IMR-90 (cell line): ENCODE data around the gene NIPAL1. TPM values are rescaled to one million over a fixed set of nuclear protein-coding genes. Genes with fewer than 3 reads are reported as not detected.

Experiments
- ATAC-seq: fragments of 200-7000 bp; cut with Tn5 transposase; 2 replicates; pipeline ENCODE4 v1.9.1; 2020; ENCODE audit warnings: low read depth, mild to moderate bottlenecking, moderate library complexity
- BruUV-seq: library from RNA; stranded (reverse); fragments of 400-500 nt; replicated peaks from 2 replicates; lab custom pipeline; 2021; lab: Mats Ljungman, UMichigan
- CTCF ChIA-PET: fragments of 300-600 bp; formaldehyde crosslinking; extraction: SDS; loops from one replicate; lab custom pipeline; 2021; ENCODE audit warnings: antibody characterized with exemption; lab: Yijun Ruan, JAX
- POLR2A ChIA-PET: fragments of 300-600 bp; sonication (Branson Sonifier 250); formaldehyde crosslinking; loops from one replicate; lab custom pipeline; 2022; ENCODE audit warnings: antibody characterized with exemption; ENCODE audit not compliant: unreplicated experiment; lab: Charles Lee
- DNase-seq: peaks from one replicate; pipeline ENCODE4 v3.0.0; 2013
- H2AFZ ChIP-seq: replicated peaks from 2 replicates; pipeline ENCODE3; 2013; ENCODE audit warnings: low read length, mild to moderate bottlenecking; ENCODE audit not compliant: poor library complexity
- H2AK5ac ChIP-seq: 2 replicates; pipeline ENCODE4 v1.6.1; 2013; ENCODE audit warnings: low read depth, low read length, inconsistent platforms
- H2AK9ac ChIP-seq: replicated peaks from 2 replicates; pipeline ENCODE3; 2013; ENCODE audit warnings: mild to moderate bottlenecking, low read depth, low read length, moderate library complexity; ENCODE audit not compliant: poor library complexity
- H2BK120ac ChIP-seq: 2 replicates; pipeline ENCODE4 v1.6.1; 2013; ENCODE audit warnings: low read depth, low read length, inconsistent platforms
- H2BK15ac ChIP-seq: 3 replicates; pipeline ENCODE4 v1.6.1; 2013; ENCODE audit warnings: low read depth, low read length, inconsistent platforms
- H2BK20ac ChIP-seq: 2 replicates; pipeline ENCODE4 v1.6.1; 2013; ENCODE audit warnings: low read depth, mild to moderate bottlenecking, inconsistent platforms, low read length, moderate library complexity
- H2BK5ac ChIP-seq: 2 replicates; pipeline ENCODE4 v1.6.1; 2013; ENCODE audit warnings: mild to moderate bottlenecking, low read depth, low read length, inconsistent platforms; ENCODE audit not compliant: poor library complexity, severe bottlenecking
- H3K14ac ChIP-seq: replicated peaks from 2 replicates; pipeline ENCODE4 v1.6.1; 2013; ENCODE audit warnings: low read depth, low read length, inconsistent platforms
- H3K18ac ChIP-seq: 2 replicates; pipeline ENCODE4 v1.6.1; 2013; ENCODE audit warnings: low read depth, low read length, control low read depth
- H3K23ac ChIP-seq: 2 replicates; pipeline ENCODE4 v1.6.1; 2013; ENCODE audit warnings: low read depth, low read length, inconsistent platforms
- H3K27ac ChIP-seq: 2 replicates; pipeline ENCODE4 v1.5.1; 2013; ENCODE audit warnings: mild to moderate bottlenecking, control low read depth, low read length; ENCODE audit not compliant: insufficient read depth
- H3K27me3 ChIP-seq: 2 replicates; pipeline ENCODE4 v1.6.1; 2013; ENCODE audit warnings: low read length; ENCODE audit not compliant: control insufficient read depth, insufficient read depth
- H3K36me3 ChIP-seq: 2 replicates; pipeline ENCODE4 v1.6.1; 2013; ENCODE audit warnings: low read length, mixed read lengths; ENCODE audit not compliant: control insufficient read depth, insufficient read depth
- H3K4ac ChIP-seq: 2 replicates; pipeline ENCODE4 v1.6.1; 2013; ENCODE audit warnings: low read depth, low read length, inconsistent platforms
- H3K4me1 ChIP-seq: 2 replicates; pipeline ENCODE4 v1.6.1; 2013; ENCODE audit warnings: low read length, mixed read lengths; ENCODE audit not compliant: control insufficient read depth, insufficient read depth
- H3K4me2 ChIP-seq: 2 replicates; pipeline ENCODE4 v1.6.1; 2013; ENCODE audit warnings: low read depth, mild to moderate bottlenecking, control low read depth, low read length, moderate library complexity
- H3K4me3 ChIP-seq: 2 replicates; pipeline ENCODE4 v1.5.1; 2013; ENCODE audit warnings: low read depth, mild to moderate bottlenecking, control low read depth, low read length, moderate library complexity; ENCODE audit not compliant: insufficient read depth
- H3K56ac ChIP-seq: 2 replicates; pipeline ENCODE4 v1.6.1; 2013; ENCODE audit warnings: low read length, inconsistent platforms; ENCODE audit not compliant: insufficient read depth; ENCODE audit errors: extremely low read depth
- H3K79me1 ChIP-seq, 2 experiments: 2 replicates each; pipeline ENCODE4 v1.6.1; 2013; ENCODE audit warnings: low read length in 2 of 2, inconsistent platforms in 1 of 2, low read depth in 1 of 2
- H3K9ac ChIP-seq: 2 replicates; pipeline ENCODE4 v1.6.1; 2013; ENCODE audit warnings: low read depth, low read length, control low read depth
- H3K9me1 ChIP-seq: 2 replicates; pipeline ENCODE4 v1.6.1; 2013; ENCODE audit warnings: low read length, inconsistent platforms; ENCODE audit not compliant: insufficient read depth
- H3K9me3 ChIP-seq: 2 replicates; pipeline ENCODE4 v1.6.1; 2013; ENCODE audit warnings: low read length; ENCODE audit not compliant: control insufficient read depth, insufficient read depth
- H4K20me1 ChIP-seq: 2 replicates; pipeline ENCODE4 v1.6.1; 2013; ENCODE audit warnings: low read length, inconsistent platforms; ENCODE audit not compliant: insufficient read depth
- H4K5ac ChIP-seq: 2 replicates; pipeline ENCODE4 v1.6.1; 2013; ENCODE audit warnings: mild to moderate bottlenecking, low read depth, low read length, control low read depth
- H4K8ac ChIP-seq, 2 experiments: 2 replicates each; pipeline ENCODE4 v1.6.1; 2013; ENCODE audit warnings: low read depth in 2 of 2, low read length in 2 of 2, control low read depth in 1 of 2, inconsistent platforms in 1 of 2
- H4K91ac ChIP-seq: 2 replicates; pipeline ENCODE4 v1.6.1; 2013; ENCODE audit warnings: low read depth, low read length, inconsistent platforms; ENCODE audit not compliant: insufficient read depth
- FOS ChIP-seq: fragments of 150-350 bp; IDR thresholded peaks from 2 replicates; pipeline ENCODE4 v1.6.1; 2016; ENCODE audit warnings: low read depth, low read length
- WGBS, 2 experiments: methylation state at CpG; one replicate each; pipeline versions ENCODE4 v1.1.5 to v1.1.7; 2013; ENCODE audit warnings: missing lambda C conversion rate in 2 of 2; ENCODE audit not compliant: insufficient read length in 1 of 2; ENCODE audit errors: extremely low coverage in 2 of 2; 5-methylcytosine and 5-hydroxymethylcytosine counted together
- dilution Hi-C: fragments of 300-500 bp; cut with HindIII; formaldehyde crosslinking; loops from one replicate; pipeline ENCODE4 v1.14.3; 2018; ENCODE audit warnings: low sequenced_read_pairs; ENCODE audit not compliant: unreplicated experiment
- in situ Hi-C: fragments of 300-500 bp; cut with MboI; formaldehyde crosslinking; loops from 3 replicates; pipeline ENCODE4 v1.14.3; 2019; ENCODE audit warnings: low sequenced_read_pairs, inconsistent platforms, mixed read lengths
- intact Hi-C: fragments of 100-400 bp; cut with micrococcal nuclease; formaldehyde crosslinking; loops from 2 replicates; pipeline ENCODE4 v1.10.0; 2022
- polyA plus RNA-seq, 3 experiments: library from polyadenylated mRNA; depleted of rRNA; stranded (reverse); fragments of >200 nt; gene quantifications; 2 replicates each; pipeline ENCODE4 v1.2.3, GENCODE V29; 2012; ENCODE audit warnings: low replicate concordance in 1 of 3
- total RNA-seq: library from RNA; depleted of rRNA; stranded (reverse); fragments of >200 nt; gene quantifications from 2 replicates; pipeline ENCODE4 v1.2.3, GENCODE V29; 2012

Gene NIPAL1
- total and polyA plus RNA-seq, 2 of the 4 experiments (the other 2 are of a cell fraction), result 0.89 to 1.1 TPM

DNA sequence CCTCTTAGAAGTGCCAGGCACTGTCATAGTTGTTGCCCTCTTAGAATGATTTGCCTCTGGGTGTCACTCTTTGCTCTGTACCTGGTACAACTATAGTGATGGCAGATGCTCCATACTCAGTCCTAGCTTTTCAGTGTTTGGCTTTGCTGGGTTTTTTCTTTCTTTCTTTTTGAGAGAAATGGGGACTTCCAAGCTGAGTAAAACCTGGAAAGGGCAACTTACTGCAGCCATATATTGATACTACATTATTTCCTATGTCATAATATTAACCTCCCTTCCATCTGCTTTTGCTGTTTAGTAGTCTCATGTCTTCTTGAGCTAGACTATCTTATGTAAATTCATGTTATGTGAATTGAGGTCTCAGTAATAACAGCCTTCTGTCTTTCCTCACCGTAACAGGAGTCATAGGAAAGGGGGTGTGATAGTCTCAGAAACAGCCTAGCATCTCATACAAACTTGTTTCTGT lies 49.0 kb downstream of the NIPAL1 start:
- H3K56ac ChIP-seq, result no peak overlapping the region
- no peak overlapping the region for H4K91ac ChIP-seq
- H3K27me3 ChIP-seq, result no peaks in the 10 kb centered on the region; the same call in 1 of the 2 replicates
- H2BK5ac ChIP-seq, result no peak overlapping the region
- no peak for TF ChIP-seq FOS
- no peak overlapping the region for H3K4ac ChIP-seq
- H3K18ac ChIP-seq, result no peak overlapping the region
- ATAC-seq (no peak), DNase-seq (no peak)
- no peak overlapping the region for H2BK20ac ChIP-seq
- H3K27ac ChIP-seq, result no peak overlapping the region
- BruUV-seq, result no TSS peak
- dilution Hi-C loops, result no loop called here
- in situ Hi-C loops, result no loop called here
- no peak overlapping the region for H3K9ac ChIP-seq
- H3K4me3 ChIP-seq, result no peak overlapping the region
- no peaks in the 10 kb centered on the region for H3K9me1 ChIP-seq
- H3K79me1 ChIP-seq, result no peaks in the 10 kb centered on the region
- ChIA-PET CTCF (no interaction called here), POLR2A (no interaction called here)
- H2BK120ac ChIP-seq, result no peak overlapping the region
- H3K9me3 ChIP-seq, result no peaks in the 10 kb centered on the region
- no peaks in the 10 kb centered on the region for H4K20me1 ChIP-seq
- no peak overlapping the region for H3K4me2 ChIP-seq
- no peaks in the 10 kb centered on the region for H3K36me3 ChIP-seq
- intact Hi-C loops, result no loop called here
- H3K4me1 ChIP-seq, result no peaks in the 10 kb centered on the region
- H2AK9ac ChIP-seq, result no peak overlapping the region
- H4K5ac ChIP-seq, result no peak overlapping the region
- H3K14ac ChIP-seq, result no peak overlapping the region
- H2BK15ac ChIP-seq, result no peak overlapping the region
- WGBS, 2 experiments, result no CpG with 5 or more reads among the region's 1 CpG
- H2AFZ ChIP-seq, result no peak overlapping the region
- no peak overlapping the region for H4K8ac ChIP-seq
- H3K23ac ChIP-seq, result no peak overlapping the region
- no peak overlapping the region for H2AK5ac ChIP-seq
